GM21390 (cell line): Measurements from ENCODE around the gene NACA.
"Not testable (repeated sequence)": the region's sequence is repeated elsewhere in the genome, so short reads cannot be mapped to it uniquely, and the experiment has no call there.

Experiments used
- ATAC-seq: cut with Tn5 transposase; IDR thresholded peaks from one replicate; pipeline ENCODE4 v1.9.1; 2021; ENCODE audit not compliant: unreplicated experiment

Gene NACA

GRCh38 chr12:56725723-56726102 is 614 bp upstream of the NACA start:
- no peak for ATAC-seq

- no peak for ATAC-seq
These were observed 463 bp downstream of the NACA start for GRCh38 chr12:56724701-56724971.

- no peak for ATAC-seq
These were observed 1.0 kb downstream of the NACA start for GRCh38 chr12:56723889-56724700.

GRCh38 chr12:56723352-56723751 is 1.7 kb downstream of the NACA start:
- ATAC-seq, result no peak

GRCh38 chr12:56722832-56723231 is 2.3 kb downstream of the NACA start:
- ATAC-seq, result no peak

GRCh38 chr12:56721721-56722120 is 3.4 kb downstream of the NACA start:
- ATAC-seq, result no peak

- no peak for ATAC-seq
These were observed 3.9 kb downstream of the NACA start for GRCh38 chr12:56721216-56721615.

- ATAC-seq, result no peak
These were observed 4.4 kb downstream of the NACA start for GRCh38 chr12:56720731-56721151.

GRCh38 chr12:56719056-56719455 is 6.0 kb downstream of the NACA start:
- no peak for ATAC-seq

GRCh38 chr12:56718636-56719035 is 6.5 kb downstream of the NACA start:
- ATAC-seq, result no peak

GRCh38 chr12:56718149-56718548 is 7.0 kb downstream of the NACA start:
- ATAC-seq, result no peak

GRCh38 chr12:56716933-56717880 is 7.9 kb downstream of the NACA start:
- no peak for ATAC-seq

GRCh38 chr12:56716458-56716857 is 8.6 kb downstream of the NACA start:
- ATAC-seq, result no peak

GRCh38 chr12:56715798-56716197 is 9.3 kb downstream of the NACA start:
- no peak for ATAC-seq

GRCh38 chr12:56714431-56714929 is 10.6 kb downstream of the NACA start:
- ATAC-seq, result no peak

- no peak for ATAC-seq
These were observed 11.8 kb downstream of the NACA start for GRCh38 chr12:56713345-56713744.

- ATAC-seq, result no peak
These were observed 15.2 kb downstream of the NACA start for GRCh38 chr12:56709759-56710376.

- ATAC-seq, result not testable (repeated sequence)
These were observed 20.6 kb downstream of the NACA start for GRCh38 chr12:56704522-56704921.

GRCh38 chr12:56699020-56699661 is 26.0 kb downstream of the NACA start:
- ATAC-seq, result no peak

- ATAC-seq, result no peak
These were observed 29.6 kb downstream of the NACA start for GRCh38 chr12:56695327-56696101.
